Keratinocyte (primary cell): ENCODE measurements around the gene ERBB3. TPM values are rescaled to one million over a fixed set of nuclear protein-coding genes. Genes with fewer than 3 reads are reported as not detected.
A peak's percentile ranks its signal among the peaks of the same experiment; 100 is the strongest.
"Not testable (repeated sequence)": the region's sequence is repeated elsewhere in the genome, so short reads cannot be mapped to it uniquely, and the experiment has no call there.

ENCODE experiments used
- DNase-seq: peaks from one replicate; pipeline ENCODE4 v3.0.0-alpha.2; 2011; ENCODE audit warnings: low read depth, missing footprints, low spot score
- FAIRE-seq: peaks from 2 replicates; lab custom pipeline; 2011; peaks lifted over from hg19 to GRCh38; lab: Jason Lieb, UNC
- H2AFZ ChIP-seq: 2 replicates; pipeline ENCODE4 v1.6.0; 2012; ENCODE audit warnings: low read length, control low read depth, inconsistent platforms; ENCODE audit not compliant: control insufficient read depth
- H3K27ac ChIP-seq: 2 replicates; pipeline ENCODE4 v1.5.1; 2011; ENCODE audit warnings: low read length; ENCODE audit not compliant: control insufficient read depth, insufficient read depth
- H3K27me3 ChIP-seq: 3 replicates; pipeline ENCODE4 v1.6.0; 2011; ENCODE audit warnings: low read length; ENCODE audit not compliant: control insufficient read depth, insufficient read depth; ENCODE audit errors: extremely low read depth
- H3K36me3 ChIP-seq, 2 experiments: 2 replicates in 1 of 2; 3 replicates in 1 of 2; pipeline ENCODE4 v1.5.1; 2011; ENCODE audit warnings: low read length in 2 of 2, mild to moderate bottlenecking in 1 of 2; ENCODE audit not compliant: control insufficient read depth in 2 of 2, insufficient read depth in 2 of 2; ENCODE audit errors: extremely low read depth in 1 of 2
- H3K4me1 ChIP-seq: 3 replicates; pipeline ENCODE4 v1.5.1; 2011; ENCODE audit warnings: low read length; ENCODE audit not compliant: control insufficient read depth, insufficient read depth; ENCODE audit errors: extremely low read depth
- H3K4me2 ChIP-seq: 3 replicates; pipeline ENCODE4 v1.6.0; 2011; ENCODE audit warnings: low read depth, low read length; ENCODE audit not compliant: control insufficient read depth, insufficient read depth; ENCODE audit errors: extremely low read depth
- H3K4me3 ChIP-seq, 3 experiments: fragments of 200-600 bp in 1 of 3; sonication (generic) in 1 of 3; 2 replicates in 2 of 3; 3 replicates in 1 of 3; pipeline ENCODE4 v1.5.1; 2011 to 2016; ENCODE audit warnings: low read length in 3 of 3, mild to moderate bottlenecking in 3 of 3, control low read depth in 2 of 3, inconsistent platforms in 1 of 3, low read depth in 1 of 3, mixed read lengths in 1 of 3, mixed run types in 1 of 3, moderate library complexity in 1 of 3; ENCODE audit not compliant: control insufficient read depth in 2 of 3, insufficient read depth in 2 of 3; ENCODE audit errors: extremely low read depth in 1 of 3
- H3K79me2 ChIP-seq: 2 replicates; pipeline ENCODE4 v1.6.0; 2012; ENCODE audit warnings: low read length; ENCODE audit not compliant: control insufficient read depth, insufficient read depth
- H3K9ac ChIP-seq: 3 replicates; pipeline ENCODE4 v1.6.0; 2011; ENCODE audit warnings: low read length; ENCODE audit not compliant: control insufficient read depth, insufficient read depth; ENCODE audit errors: extremely low read depth
- H3K9me1 ChIP-seq: 3 replicates; pipeline ENCODE4 v1.6.0; 2011; ENCODE audit warnings: low read length; ENCODE audit not compliant: control insufficient read depth, insufficient read depth; ENCODE audit errors: extremely low read depth
- H3K9me3 ChIP-seq: 2 replicates; pipeline ENCODE4 v1.5.1; 2012; ENCODE audit warnings: low read depth, low read length; ENCODE audit not compliant: control insufficient read depth
- H4K20me1 ChIP-seq: 3 replicates; pipeline ENCODE4 v1.6.0; 2011; ENCODE audit warnings: low read length; ENCODE audit not compliant: control insufficient read depth, insufficient read depth; ENCODE audit errors: extremely low read depth
- CTCF ChIP-seq, 3 experiments: IDR thresholded peaks in 1 of 3; conservative IDR thresholded peaks in 1 of 3; optimal IDR thresholded peaks in 1 of 3; 2 replicates in 2 of 3; 3 replicates in 1 of 3; pipeline versions ENCODE3 to v1.5.1; 2011; ENCODE audit warnings: low read length in 3 of 3, mild to moderate bottlenecking in 3 of 3, moderate library complexity in 2 of 3, control low read depth in 1 of 3, inconsistent platforms in 1 of 3; ENCODE audit not compliant: insufficient read depth in 2 of 3; ENCODE audit errors: extremely low read depth in 1 of 3
- EZH2 ChIP-seq: IDR thresholded peaks from one replicate; pipeline ENCODE4 v1.6.1; 2012; ENCODE audit warnings: inconsistent platforms, mild to moderate bottlenecking, low read length, moderate library complexity
- dilution Hi-C: fragments of 300-500 bp; cut with MboI; formaldehyde crosslinking; loops from one replicate; pipeline ENCODE4 v1.7.0; 2020; ENCODE audit warnings: low sequenced_read_pairs; ENCODE audit not compliant: extremely low pct_ligation_motif_present
- polyA plus RNA-seq, 5 experiments: library from polyadenylated mRNA; depleted of rRNA in 3 of 5; stranded (reverse) in 3 of 5; stranded (forward) in 1 of 5; unstranded in 1 of 5; fragments of >200 nt; gene quantifications; 1 replicate in 1 of 5; 2 replicates in 3 of 5; 3 replicates in 1 of 5; pipeline versions ENCODE4 v1.2.1 to v1.2.3, GENCODE V29; 2011 to 2012; ENCODE audit warnings: missing spikeins in 2 of 5, low read depth in 1 of 5, low replicate concordance in 1 of 5

ERBB3 gene
- polyA plus RNA-seq, 1 donor (not counting 4 experiments of a cell fraction or from before 2014, with no cell fraction given), result 16.4 TPM

DNA sequence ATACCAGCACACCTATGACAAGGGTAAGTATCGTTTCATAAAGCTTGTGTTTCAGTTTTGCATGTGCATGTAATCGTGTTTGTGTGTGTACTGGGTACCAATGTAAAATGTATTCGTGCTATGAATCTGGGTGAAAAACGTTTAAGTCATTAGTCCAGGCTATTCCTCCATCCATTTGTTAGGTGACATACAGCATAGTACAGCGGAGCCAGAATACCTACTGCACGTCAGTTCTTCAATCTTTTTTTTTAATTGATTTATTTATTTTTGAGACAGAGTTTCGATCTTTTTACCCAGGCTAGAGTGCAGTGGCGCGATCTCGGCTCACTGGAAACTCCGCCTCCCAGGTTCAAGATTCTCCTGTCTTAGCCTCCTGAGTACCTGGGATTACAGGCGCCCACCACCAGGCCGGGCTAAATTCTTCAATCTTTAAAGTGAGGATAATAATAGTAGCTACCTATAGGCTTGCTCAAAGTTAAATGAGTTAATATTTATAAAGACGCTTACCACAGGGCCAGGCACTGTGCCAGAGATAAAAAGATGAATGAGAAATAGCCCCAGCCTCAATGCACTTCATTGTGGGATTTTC, 38.9 kb upstream of the ERBB3 start:
- peaks cover 22% of the 10 kb centered on the region for H3K79me2 ChIP-seq
- no peaks in the 10 kb centered on the region for H3K27me3 ChIP-seq
- peak overlapping the region; percentile 33 to 70 (median 67) for H3K4me3 ChIP-seq
- dilution Hi-C loops, result no loop called here
- H4K20me1 ChIP-seq, result peaks cover 2% of the 10 kb centered on the region
- peaks cover 18% of the 10 kb centered on the region for H3K4me1 ChIP-seq
- peak overlapping the region; percentile 85 for H2AFZ ChIP-seq
- H3K9me1 ChIP-seq, result no peaks in the 10 kb centered on the region
- FAIRE-seq, result no peak
- peak overlapping the region; percentile 87 for H3K4me2 ChIP-seq
- DNase-seq, result no peak
- H3K36me3 ChIP-seq, result peaks cover 8 to 22% of the 10 kb centered on the region in 2 experiments
- peak overlapping the region; percentile 65 for H3K9ac ChIP-seq
- no peak for TF ChIP-seq CTCF (optimal IDR thresholded peaks at IDR 0.05 in 1 of 3, IDR thresholded peaks at IDR 0.05 in 1 of 3, conservative IDR thresholded peaks at IDR 0.05 in 1 of 3; ENCODE audit: extremely low read depth in 1 of 3, insufficient read depth in 2 of 3, low read length in 3 of 3)
- TF ChIP-seq EZH2, result no peak
- no peaks in the 10 kb centered on the region for H3K9me3 ChIP-seq
- H3K27ac ChIP-seq, result peak overlapping the region; percentile 45

- peak within 1 kb of the TSS; percentile 97 for H3K9ac ChIP-seq
- H3K27ac ChIP-seq, result peak within 1 kb of the TSS; percentile 98
- dilution Hi-C loops, result no loop called here
- no peaks in the 10 kb centered on the region for H3K9me1 ChIP-seq
- H3K27me3 ChIP-seq, result no peaks in the 10 kb centered on the region
- H3K4me1 ChIP-seq, result peaks cover 22% of the 10 kb centered on the region
- peak; percentile 80 for FAIRE-seq
- H3K79me2 ChIP-seq, result peaks cover 22% of the 10 kb centered on the region
- H3K36me3 ChIP-seq, result peaks cover 10 to 25% of the 10 kb centered on the region in 2 experiments
- H4K20me1 ChIP-seq, result peaks cover 6% of the 10 kb centered on the region
- peak within 1 kb of the TSS; percentile 99 for H2AFZ ChIP-seq
- H3K4me3 ChIP-seq, result peak within 1 kb of the TSS; percentile 79 to 98 (median 82)
- H3K9me3 ChIP-seq, result no peaks in the 10 kb centered on the region
- DNase-seq, result peak; percentile 88
- peak within 1 kb of the TSS; percentile 91 for H3K4me2 ChIP-seq
- TF ChIP-seq EZH2, result no peak
- peak; percentile 11 to 69 (median 22) for TF ChIP-seq CTCF (optimal IDR thresholded peaks at IDR 0.05 in 1 of 3, IDR thresholded peaks at IDR 0.05 in 1 of 3, conservative IDR thresholded peaks at IDR 0.05 in 1 of 3; ENCODE audit: extremely low read depth in 1 of 3, insufficient read depth in 2 of 3, low read length in 3 of 3)
These were observed 38.2 kb upstream of the ERBB3 start, which contains the start of gene RPS26 for GRCh38 chr12:56041552-56042429. Gene RPS26, plus strand, starts transcription at chr12:56041918. Its CDS starts 249 bp downstream, at chr12:56042167.

DNA sequence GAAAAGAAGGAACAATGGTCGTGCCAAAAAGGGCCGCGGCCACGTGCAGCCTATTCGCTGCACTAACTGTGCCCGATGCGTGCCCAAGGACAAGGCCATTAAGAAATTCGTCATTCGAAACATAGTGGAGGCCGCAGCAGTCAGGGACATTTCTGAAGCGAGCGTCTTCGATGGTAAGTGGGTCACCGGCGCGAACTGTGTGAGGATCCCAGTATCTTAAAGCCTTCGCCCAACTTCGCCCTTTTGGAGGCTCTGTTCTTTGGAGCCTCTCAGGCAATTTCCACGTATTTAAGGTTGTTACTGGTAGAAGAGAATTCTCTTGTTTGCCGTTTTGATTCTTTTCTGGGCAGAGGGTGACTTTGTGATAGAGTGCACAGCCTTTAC, 37.5 kb upstream of the ERBB3 start:
- H2AFZ ChIP-seq, H4K20me1 ChIP-seq, FAIRE-seq, DNase-seq, H3K9me3 ChIP-seq, dilution Hi-C loops, H3K27me3 ChIP-seq, H3K9me1 ChIP-seq: not testable (repeated sequence)
- H3K9ac ChIP-seq, result peak overlapping the region; percentile 97
- peak overlapping the region; percentile 91 for H3K4me2 ChIP-seq
- H3K4me1 ChIP-seq, result peaks cover 25% of the 10 kb centered on the region
- peak overlapping the region; percentile 79 to 98 (median 82) for H3K4me3 ChIP-seq
- peaks cover 10 to 25% of the 10 kb centered on the region in 2 experiments for H3K36me3 ChIP-seq
- peaks cover 22% of the 10 kb centered on the region for H3K79me2 ChIP-seq
- H3K27ac ChIP-seq, result peak overlapping the region; percentile 98
